Non-pigmented ciliary epithelial cell (primary cell): ENCODE results near the gene CYFIP2.

Source experiments
- DNase-seq: peaks from one replicate; pipeline ENCODE4 v3.0.0-alpha.2; 2010; ENCODE audit warnings: low read depth

CYFIP2 gene

GRCh38 chr5:157358871-157359270, 92.9 kb downstream of the CYFIP2 start:
- no peak for DNase-seq

DNA sequence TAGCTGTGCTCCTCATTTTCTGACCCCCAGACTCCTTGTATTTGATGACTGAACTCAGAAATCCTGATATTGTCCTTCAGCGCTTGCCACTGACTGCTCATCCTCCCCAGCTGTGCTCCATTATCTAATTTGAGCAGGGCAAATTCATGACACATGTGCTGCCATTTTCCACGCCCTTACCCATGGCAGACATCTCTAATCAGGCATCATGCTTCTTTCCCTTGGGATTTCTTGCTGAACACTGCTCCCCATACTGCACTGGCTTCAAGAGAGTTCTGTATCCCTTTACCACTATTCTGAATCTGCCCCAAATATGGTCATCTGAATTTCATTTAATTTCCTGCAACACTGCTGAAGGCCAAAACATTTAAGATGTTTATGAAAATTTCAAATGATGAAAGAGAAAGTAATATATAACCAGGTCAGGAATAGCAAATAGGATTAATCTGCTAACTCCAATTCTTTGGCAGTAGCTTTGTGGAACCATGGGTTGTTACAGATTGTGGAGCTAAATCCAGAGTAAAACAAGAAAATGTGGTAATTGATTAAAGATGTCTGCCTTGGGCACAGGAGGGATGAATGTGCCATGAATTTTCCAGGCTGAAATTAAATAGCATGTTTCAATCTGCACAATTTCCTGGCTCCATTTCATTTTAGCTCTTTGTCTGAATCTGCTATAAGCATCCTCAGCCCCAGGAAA, 93.6 kb downstream of the CYFIP2 start:
- DNase-seq = no peak

DNA sequence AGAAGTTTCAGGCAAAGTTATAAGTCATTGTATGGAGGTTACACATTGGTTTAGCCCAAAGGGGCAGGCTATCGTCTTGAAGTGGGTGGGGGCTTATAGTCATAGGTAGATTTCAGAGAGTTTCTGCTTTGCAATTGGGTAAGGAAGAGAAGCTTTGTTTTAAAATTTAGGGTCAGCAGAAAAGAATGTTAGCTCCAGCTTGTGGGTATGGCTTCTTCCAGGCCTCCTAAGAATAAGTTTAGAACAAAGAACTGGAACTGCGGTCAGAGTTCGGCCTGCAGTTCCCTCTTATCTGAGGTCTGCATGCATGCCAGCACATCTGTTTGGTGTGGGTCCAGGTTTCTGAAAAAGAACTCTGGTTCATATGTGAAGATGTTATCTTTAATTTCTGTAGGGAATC, 96.1 kb downstream of the CYFIP2 start:
- no peak for DNase-seq

- no peak for DNase-seq
Measured at GRCh38 chr5:157362502-157362901, 96.6 kb downstream of the CYFIP2 start.

- DNase-seq = no peak
Measured at GRCh38 chr5:157362982-157363381, 97.1 kb downstream of the CYFIP2 start.

- DNase-seq = no peak
Measured at GRCh38 chr5:157365732-157366131, 99.8 kb downstream of the CYFIP2 start.

GRCh38 chr5:157366741-157367674, 101.1 kb downstream of the CYFIP2 start:
- no peak for DNase-seq

DNA sequence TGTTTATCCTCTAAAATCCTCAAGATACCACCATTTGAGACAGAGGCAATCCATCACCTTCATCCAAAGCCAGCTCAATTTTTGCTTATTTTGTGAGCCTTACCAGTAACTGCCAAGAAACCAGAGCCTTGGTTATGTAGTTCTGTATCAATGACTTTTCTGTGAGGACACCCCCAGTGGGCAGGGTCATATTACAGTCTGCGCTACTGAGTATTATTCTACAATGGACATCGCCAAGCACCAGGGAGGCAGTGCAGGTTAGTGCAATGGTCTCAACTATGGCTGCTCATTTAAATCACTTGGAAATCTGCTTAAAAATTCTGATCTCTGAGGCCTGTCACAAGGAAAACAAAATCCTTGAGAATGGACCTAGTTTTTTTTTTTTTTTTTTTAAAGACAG, 103.6 kb downstream of the CYFIP2 start:
- no peak for DNase-seq

DNA sequence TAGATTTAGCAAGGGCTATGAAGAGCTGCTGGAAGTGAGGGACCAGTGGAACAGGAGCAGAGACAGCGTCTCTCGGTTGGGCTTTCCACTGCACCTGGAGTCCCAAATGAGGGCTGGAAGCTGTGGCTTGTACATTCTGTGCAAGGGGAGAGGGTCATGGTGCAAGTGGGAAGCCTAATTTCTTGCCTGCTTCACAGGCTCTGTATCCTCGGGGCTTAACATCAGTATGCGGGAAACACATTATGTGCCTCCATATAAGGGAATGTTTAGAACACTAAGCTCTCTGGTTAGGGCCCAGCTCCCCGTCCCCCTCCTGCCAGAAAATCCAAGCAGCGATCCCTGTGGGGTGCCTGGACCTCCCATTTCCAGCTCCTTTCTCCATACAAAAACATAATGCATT, 105.0 kb downstream of the CYFIP2 start:
- no peak for DNase-seq

DNA sequence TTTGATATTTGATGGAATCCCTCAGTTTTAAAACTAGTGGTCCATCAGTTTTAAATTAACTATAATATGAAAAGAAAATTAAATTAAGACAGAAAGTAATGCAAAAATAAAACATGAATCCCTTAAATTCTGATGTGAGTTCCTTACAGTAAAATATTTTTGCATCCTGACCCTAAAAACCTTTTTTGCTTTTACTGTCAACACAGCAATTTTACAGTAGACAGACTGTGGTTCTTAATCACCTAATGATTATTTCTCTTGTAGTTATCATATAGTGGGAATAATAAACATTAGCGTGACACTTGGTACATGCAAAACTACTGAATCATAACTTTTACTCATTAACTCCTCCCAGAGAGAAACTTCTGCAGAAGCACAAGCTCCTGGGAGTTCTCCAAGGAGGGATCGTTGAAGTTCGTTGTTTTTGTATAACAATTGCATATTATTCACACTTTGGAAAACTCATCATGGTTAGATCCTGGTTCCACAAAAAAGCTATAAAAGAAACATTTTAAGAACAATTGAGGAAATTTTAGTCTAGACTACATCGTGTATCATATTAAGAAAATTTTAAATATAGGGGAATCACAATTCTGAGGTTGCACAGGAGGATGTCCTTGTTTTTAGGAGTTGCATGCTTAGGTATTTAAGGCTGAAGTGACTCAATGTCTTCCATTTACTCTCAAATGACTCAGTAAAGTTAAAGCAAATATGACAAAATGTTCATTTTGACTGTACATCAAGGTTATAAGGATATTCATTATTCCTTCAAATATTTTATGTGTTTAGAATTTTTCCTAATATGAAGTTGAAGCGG, 105.9 kb downstream of the CYFIP2 start:
- DNase-seq = no peak

DNA sequence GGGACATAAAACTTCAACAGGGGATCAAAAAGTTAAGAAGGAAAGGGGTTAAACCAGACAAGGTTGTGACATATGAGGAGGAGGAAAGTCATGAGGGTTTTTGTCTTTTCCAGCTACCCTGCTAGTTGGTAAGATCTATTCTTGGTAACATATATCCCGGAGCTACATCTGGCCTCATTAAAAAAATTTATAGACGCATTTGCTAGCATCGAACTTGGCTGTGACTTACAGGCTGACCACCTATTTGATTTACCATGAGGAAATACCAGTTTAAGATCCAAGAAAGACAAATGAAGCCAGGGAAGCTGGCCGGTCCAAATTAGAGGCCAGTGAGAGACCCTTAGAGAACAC, 106.5 kb downstream of the CYFIP2 start:
- DNase-seq = no peak

DNA sequence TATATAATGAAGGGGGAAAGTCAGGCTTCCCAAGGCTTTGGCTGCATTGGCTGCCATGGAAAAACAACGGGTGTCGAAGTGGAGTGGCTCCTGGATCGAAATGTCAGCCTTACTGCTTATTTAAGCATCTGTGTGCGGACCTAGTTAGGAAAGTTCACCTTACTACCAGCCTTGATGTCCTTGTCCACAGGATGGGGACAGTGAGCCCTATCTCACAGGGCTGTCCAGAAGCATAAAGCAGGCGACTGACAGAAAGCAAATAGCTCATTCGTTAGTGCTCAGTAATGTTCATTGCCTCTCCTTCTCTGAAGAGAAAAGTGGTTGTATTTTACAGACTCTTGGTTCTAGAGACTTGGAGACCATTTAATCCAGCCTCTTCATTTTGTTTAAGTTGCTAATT, 112.6 kb downstream of the CYFIP2 start:
- no peak for DNase-seq

DNA sequence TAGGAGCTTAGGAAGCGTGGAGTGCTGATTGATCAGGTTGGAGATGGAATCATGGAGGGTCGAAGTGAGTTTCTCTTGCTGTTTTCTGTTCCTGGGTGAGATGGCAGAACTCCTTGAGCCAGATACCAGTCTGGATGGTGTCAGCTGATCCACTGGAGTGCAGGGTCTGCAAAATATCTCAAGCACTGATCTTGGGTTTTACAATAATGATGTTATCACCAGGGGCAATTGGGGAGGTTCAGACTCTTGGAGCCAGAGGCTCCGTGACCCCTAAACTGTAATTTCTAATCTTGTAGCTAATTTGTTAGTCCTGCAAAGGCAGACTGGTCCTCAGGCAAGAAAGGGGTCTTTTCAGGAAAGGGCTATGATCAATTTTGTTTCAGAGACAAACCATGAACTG, 114.1 kb downstream of the CYFIP2 start:
- DNase-seq = no peak

GRCh38 chr5:157381746-157382145, 115.8 kb downstream of the CYFIP2 start:
- DNase-seq = no peak

DNA sequence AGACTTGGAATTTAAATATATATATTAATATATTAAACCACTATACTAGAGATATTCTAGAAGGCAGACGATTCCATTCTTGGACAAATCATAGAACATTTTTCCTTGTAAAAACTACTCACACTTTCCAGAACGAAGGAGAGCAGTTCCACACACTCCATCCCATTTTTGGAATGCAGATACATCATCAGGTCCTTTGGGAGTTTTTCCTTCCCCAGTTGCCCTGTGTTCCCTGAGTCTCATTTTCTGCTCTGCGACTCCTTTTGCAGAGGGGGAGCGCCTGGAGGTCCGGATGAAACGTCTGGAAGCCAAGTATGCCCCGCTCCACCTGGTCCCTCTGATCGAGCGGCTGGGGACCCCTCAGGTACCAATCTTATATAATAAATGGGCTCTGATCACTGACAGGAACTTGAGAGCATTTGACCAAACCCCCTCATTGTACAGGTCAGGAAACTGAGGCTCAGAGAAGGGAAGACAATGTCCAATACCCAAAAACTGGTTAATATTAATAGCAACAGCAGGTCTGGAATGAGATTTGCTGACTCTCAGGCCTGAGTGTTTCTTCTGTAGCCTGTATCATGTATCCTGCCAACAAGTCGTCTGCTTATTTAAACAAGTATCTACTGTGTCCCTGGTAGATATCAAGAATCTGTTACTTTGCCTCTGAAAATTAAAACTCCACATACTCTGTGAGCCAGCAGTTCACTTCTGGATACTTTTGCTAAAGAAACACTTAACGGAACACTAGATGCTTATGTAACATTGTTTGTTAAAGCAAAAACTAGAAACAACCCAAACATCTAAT, 117.3 kb downstream of the CYFIP2 start:
- no peak for DNase-seq

DNA sequence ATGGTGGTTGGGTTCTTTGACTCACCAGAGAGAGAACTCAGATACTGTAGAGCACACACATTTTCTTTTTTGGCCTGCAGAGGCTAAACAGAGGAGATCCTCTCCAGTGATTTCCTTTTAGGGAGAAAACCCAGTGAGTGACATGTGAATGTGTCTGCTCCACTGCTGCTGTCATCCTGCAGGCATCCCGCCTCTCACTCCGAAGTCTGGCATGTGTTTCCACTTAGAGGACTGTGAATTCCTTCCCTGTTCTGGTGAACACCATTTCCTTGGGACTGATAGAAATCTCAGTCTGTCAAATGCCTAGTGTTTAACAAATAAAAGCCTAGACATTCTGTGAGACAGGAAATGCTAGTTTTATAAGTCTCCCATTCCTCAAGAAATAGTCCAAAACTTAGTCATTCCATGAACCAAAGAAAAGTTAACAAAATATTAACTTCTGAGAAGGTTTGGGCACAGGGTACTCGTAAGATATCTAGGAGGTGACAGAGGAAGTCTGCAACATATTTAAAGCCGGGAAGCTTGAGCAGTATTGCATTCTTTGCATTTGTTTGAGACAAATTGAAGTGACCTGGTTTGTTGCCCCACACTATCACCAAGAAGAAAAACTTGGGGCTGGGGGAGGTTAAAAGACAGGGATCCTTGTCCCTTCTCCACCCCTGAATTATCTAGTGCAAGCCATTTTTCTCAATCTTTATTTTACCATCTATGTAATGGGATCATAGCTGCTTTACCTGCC, 119.2 kb downstream of the CYFIP2 start:
- peak; percentile 98 for DNase-seq

GRCh38 chr5:157387041-157387563, 121.2 kb downstream of the CYFIP2 start:
- DNase-seq = no peak

- DNase-seq = peak; percentile 83
Measured at GRCh38 chr5:157387683-157388093, 121.8 kb downstream of the CYFIP2 start.

DNA sequence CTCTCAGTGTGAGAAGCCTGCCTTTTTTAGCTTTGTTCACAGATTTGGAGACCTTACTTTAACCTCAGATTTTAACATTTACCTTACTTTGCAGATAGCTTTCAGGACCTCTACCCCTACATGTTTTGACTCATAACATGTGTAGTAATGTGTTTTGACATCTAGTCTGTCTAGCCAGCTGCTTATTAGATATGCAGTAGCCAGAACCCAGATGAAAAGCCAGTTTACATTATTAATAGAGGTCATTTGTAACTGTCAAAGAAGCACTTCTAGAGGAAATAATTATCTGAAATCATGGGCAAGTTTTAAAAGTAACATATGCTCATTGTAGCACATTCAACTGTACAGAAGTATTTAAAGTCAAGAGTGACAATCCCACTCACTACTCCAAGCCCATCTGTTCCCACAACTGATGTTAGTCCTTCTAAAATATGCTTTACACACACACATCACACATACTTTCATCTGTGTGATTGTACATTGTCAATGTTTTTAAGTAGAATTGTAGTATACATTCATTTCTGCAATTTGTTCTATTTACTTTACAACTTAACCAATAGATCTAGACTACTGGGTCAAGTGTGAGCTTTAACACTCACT, 122.3 kb downstream of the CYFIP2 start:
- DNase-seq = no peak

- no peak for DNase-seq
Measured at GRCh38 chr5:157389103-157389502, 123.2 kb downstream of the CYFIP2 start.
